Tibial nerve (tissue), 4 donors: ENCODE results near the gene FLT3. TPM values are rescaled to one million over a fixed set of nuclear protein-coding genes. Genes with fewer than 3 reads are reported as not detected.

Source experiments
- DNase-seq, 2 donors: peaks; one replicate each; pipeline ENCODE4 v3.0.0-alpha.2; 2019; ENCODE audit warnings: low spot score in 2 of 2
- H3K27ac ChIP-seq, 4 donors: fragments of 200-600 bp; sonication (generic) in 3 of 4; one replicate each; pipeline ENCODE4 v1.5.1; 2017 to 2019; ENCODE audit warnings: mild to moderate bottlenecking in 1 of 4
- H3K27me3 ChIP-seq, 2 donors: fragments of 200-600 bp; sonication (generic) in 1 of 2; one replicate each; pipeline versions ENCODE4 v1.5.1 to v1.6.0; 2017 to 2019
- H3K36me3 ChIP-seq, 3 donors: fragments of 200-600 bp; sonication (generic); one replicate each; pipeline ENCODE4 v1.5.1; 2018 to 2019
- H3K4me1 ChIP-seq, 4 donors: fragments of 200-600 bp; sonication (generic) in 3 of 4; one replicate each; pipeline ENCODE4 v1.5.1; 2017 to 2019
- H3K4me3 ChIP-seq, 4 donors: fragments of 200-600 bp; sonication (generic) in 3 of 4; one replicate each; pipeline ENCODE4 v1.5.1; 2017 to 2019; ENCODE audit warnings: mild to moderate bottlenecking in 1 of 4, moderate library complexity in 1 of 4
- H3K9me3 ChIP-seq, 4 donors: fragments of 200-600 bp; sonication (generic) in 3 of 4; one replicate each; pipeline ENCODE4 v1.5.1; 2017 to 2019
- EP300 ChIP-seq, 2 donors: sonication (generic); formaldehyde crosslinking; IDR thresholded peaks; one replicate each; pipeline ENCODE4 v1.6.1; 2017; ENCODE audit warnings: antibody characterized with exemption in 2 of 2, mild to moderate bottlenecking in 1 of 2
- POLR2A ChIP-seq, 2 donors: fragments of 450-650 bp; IDR thresholded peaks; one replicate each; pipeline ENCODE4 v1.6.1; 2017; ENCODE audit warnings: antibody characterized with exemption in 2 of 2, mild to moderate bottlenecking in 2 of 2, moderate library complexity in 2 of 2
- WGBS, 2 donors: methylation state at CpG; one replicate each; pipeline ENCODE4 v1.1.5; 2018; 5-methylcytosine and 5-hydroxymethylcytosine counted together
- total RNA-seq, 4 donors: library from RNA; depleted of rRNA; stranded (reverse); fragments of >200 nt; gene quantifications; one replicate each; pipeline ENCODE4 v1.1.0, GENCODE V29; 2016
- TF ChIP-seq, protein P1 (sequence below), 5 experiments: fragments of 200-600 bp in 3 of 5; fragments of 450-650 bp in 2 of 5; sonication (generic) in 3 of 5; IDR thresholded peaks; one replicate each; pipeline ENCODE4 v1.5.1; 2016 to 2019; ENCODE audit warnings: antibody characterized with exemption in 5 of 5, mild to moderate bottlenecking in 3 of 5, moderate library complexity in 2 of 5

The FLT3 gene
- total RNA-seq, 4 donors from 2014 or later: 0.20 to 0.42 (median 0.22) TPM; not detected in 1

DNA sequence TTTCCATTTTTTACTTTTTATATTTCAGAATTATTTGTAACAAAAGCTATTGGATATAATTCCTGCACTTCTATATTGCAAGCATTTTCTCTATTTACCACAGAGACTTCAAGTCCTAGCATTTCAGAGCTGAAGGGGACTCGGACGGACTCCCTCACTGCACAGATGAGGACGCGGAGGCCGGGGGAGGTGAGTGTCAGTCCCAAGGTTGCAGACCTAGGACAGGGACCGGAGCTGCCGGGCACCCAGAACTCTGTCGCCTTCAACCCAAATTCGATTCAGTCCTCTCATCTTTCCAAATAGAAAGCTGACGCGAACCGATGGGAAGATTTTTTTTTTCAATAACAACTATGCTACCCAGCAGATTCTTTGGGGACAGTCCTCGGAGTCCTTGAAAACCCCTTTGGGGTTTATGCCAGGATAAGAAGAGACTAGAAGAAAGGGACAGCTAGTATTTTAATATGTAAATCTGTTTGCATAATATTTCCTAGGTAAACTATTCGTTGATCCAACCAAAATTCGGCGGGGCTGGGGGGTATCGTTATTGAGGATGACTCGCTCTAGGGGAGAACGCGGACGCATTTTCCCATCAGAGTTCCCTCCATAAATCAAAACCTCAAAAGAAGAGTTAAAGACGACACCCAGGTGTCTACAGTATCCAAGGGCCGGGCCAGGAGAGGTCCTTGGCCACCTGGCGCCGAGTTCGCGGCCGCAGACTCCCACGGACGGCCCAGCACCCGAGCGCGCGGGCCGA is 803 bp downstream of the FLT3 start:
- Histone ChIP-seq H3K27me3 (peaks cover 0 to 52% of the 10 kb centered on the region in 2 donors), H3K4me3 (peak overlapping the region in 3 of 4 donors; percentile 14 to 44 (median 43)), H3K9me3 (peaks cover 0 to 9% (median 0%) of the 10 kb centered on the region in 4 donors), H3K36me3 (no peaks in the 10 kb centered on the region), H3K4me1 (peaks cover 0 to 22% (median 2%) of the 10 kb centered on the region in 4 donors), H3K27ac (no peak overlapping the region)
- no peak for DNase-seq
- WGBS, 2 donors: 6 to 12% methylated on average over 35 of the region's 35 CpGs
- TF ChIP-seq EP300 (IDR thresholded peaks at IDR 0.05) (no peak), POLR2A (IDR thresholded peaks at IDR 0.05) (no peak)
- TF ChIP-seq, protein P1, sequence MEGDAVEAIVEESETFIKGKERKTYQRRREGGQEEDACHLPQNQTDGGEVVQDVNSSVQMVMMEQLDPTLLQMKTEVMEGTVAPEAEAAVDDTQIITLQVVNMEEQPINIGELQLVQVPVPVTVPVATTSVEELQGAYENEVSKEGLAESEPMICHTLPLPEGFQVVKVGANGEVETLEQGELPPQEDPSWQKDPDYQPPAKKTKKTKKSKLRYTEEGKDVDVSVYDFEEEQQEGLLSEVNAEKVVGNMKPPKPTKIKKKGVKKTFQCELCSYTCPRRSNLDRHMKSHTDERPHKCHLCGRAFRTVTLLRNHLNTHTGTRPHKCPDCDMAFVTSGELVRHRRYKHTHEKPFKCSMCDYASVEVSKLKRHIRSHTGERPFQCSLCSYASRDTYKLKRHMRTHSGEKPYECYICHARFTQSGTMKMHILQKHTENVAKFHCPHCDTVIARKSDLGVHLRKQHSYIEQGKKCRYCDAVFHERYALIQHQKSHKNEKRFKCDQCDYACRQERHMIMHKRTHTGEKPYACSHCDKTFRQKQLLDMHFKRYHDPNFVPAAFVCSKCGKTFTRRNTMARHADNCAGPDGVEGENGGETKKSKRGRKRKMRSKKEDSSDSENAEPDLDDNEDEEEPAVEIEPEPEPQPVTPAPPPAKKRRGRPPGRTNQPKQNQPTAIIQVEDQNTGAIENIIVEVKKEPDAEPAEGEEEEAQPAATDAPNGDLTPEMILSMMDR (IDR thresholded peaks at IDR 0.05): no peak

- TF ChIP-seq EP300 (IDR thresholded peaks at IDR 0.05): no peak
- TF ChIP-seq POLR2A (IDR thresholded peaks at IDR 0.05): no peak
- TF ChIP-seq, protein P1 (IDR thresholded peaks at IDR 0.05): no peak
- H3K9me3 ChIP-seq: peaks cover 0 to 6% (median 0%) of the 10 kb centered on the region in 4 donors
- DNase-seq: no peak
- peaks cover 0 to 46% of the 10 kb centered on the region in 2 donors for H3K27me3 ChIP-seq
- H3K4me1 ChIP-seq: peaks cover 0 to 22% (median 4%) of the 10 kb centered on the region in 4 donors
- H3K36me3 ChIP-seq: no peaks in the 10 kb centered on the region
- H3K27ac ChIP-seq: no peak overlapping the region
- H3K4me3 ChIP-seq: no peak overlapping the region
- 50 to 52% methylated on average over 3 of the region's 3 CpGs for WGBS, 2 donors
Observed at GRCh38 chr13:28097503-28097902, 2.9 kb downstream of the FLT3 start.

DNA sequence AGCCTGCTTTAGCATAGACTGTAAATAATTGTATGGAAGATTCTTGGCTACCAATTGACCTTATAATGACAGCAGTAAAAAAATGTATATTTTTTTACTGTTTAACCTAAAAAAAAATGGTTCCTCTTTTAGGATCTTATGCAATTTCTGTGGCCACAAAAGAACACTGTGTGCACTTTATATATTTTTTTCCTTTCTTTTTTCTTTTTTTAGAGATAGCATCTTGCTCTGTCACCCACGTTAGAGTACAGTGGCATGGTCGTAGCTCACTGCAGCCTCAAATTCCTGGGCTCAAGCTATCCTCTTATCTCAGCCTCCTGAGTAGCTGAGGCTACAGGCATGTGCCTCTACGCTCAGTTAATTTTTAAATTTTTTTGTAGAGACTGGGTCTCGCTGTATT is 6.1 kb downstream of the FLT3 start:
- Histone ChIP-seq H3K27me3 (peaks cover 0 to 16% of the 10 kb centered on the region in 2 donors), H3K9me3 (peaks cover 0 to 6% (median 0%) of the 10 kb centered on the region in 4 donors), H3K4me3 (no peak overlapping the region), H3K27ac (no peak overlapping the region), H3K36me3 (no peaks in the 10 kb centered on the region), H3K4me1 (peaks cover 0 to 3% (median under 1%) of the 10 kb centered on the region in 4 donors)
- TF ChIP-seq, protein P1 (IDR thresholded peaks at IDR 0.05): no peak
- TF ChIP-seq POLR2A (IDR thresholded peaks at IDR 0.05) (no peak), EP300 (IDR thresholded peaks at IDR 0.05) (no peak)
- no peak for DNase-seq
- WGBS, 2 donors: 65 to 67% methylated on average over 4 of the region's 4 CpGs

GRCh38 chr13:28093881-28094280 is 6.5 kb downstream of the FLT3 start:
- TF ChIP-seq, protein P1 (IDR thresholded peaks at IDR 0.05): no peak
- TF ChIP-seq POLR2A (IDR thresholded peaks at IDR 0.05): no peak
- no peak for TF ChIP-seq EP300 (IDR thresholded peaks at IDR 0.05)
- no peak overlapping the region for H3K4me3 ChIP-seq
- no peak for DNase-seq
- peaks cover 0 to 12% of the 10 kb centered on the region in 2 donors for H3K27me3 ChIP-seq
- H3K36me3 ChIP-seq: no peaks in the 10 kb centered on the region
- peaks cover 0 to 3% (median 0%) of the 10 kb centered on the region in 4 donors for H3K4me1 ChIP-seq
- H3K9me3 ChIP-seq: peaks cover 0 to 4% (median 0%) of the 10 kb centered on the region in 4 donors
- H3K27ac ChIP-seq: no peak overlapping the region
- 44 to 55% methylated on average over 5 of the region's 5 CpGs for WGBS, 2 donors

DNA sequence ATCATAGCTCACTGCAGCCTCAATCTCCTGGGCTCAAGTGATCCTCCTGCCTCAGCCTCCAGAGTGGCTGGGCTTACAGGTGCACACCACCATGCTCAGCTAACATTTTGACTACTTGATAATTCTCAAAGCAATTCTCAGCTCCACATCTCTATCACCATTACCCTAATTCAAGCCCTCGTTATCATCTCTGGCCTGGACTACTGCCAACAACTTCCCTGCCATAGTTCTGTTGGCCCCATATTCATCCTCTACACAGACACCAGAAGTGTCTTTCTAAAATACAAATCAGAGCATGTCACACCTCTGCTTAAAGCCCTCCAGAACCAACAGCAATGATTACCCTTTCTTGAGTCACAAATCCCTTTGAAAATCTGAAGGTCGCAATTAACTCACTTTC is 7.9 kb downstream of the FLT3 start:
- no peak for DNase-seq
- Histone ChIP-seq H3K4me3 (no peak overlapping the region), H3K36me3 (no peaks in the 10 kb centered on the region), H3K4me1 (peaks cover 0 to 3% (median 0%) of the 10 kb centered on the region in 4 donors), H3K9me3 (no peaks in the 10 kb centered on the region), H3K27me3 (no peaks in the 10 kb centered on the region), H3K27ac (no peak overlapping the region)
- TF ChIP-seq, protein P1 (IDR thresholded peaks at IDR 0.05): no peak
- TF ChIP-seq EP300 (IDR thresholded peaks at IDR 0.05) (no peak), POLR2A (IDR thresholded peaks at IDR 0.05) (no peak)
- WGBS, 2 donors: 54 to 72% methylated on average over 2 of the region's 2 CpGs
